Coronary artery (tissue), 2 donors: ENCODE results near the gene PDCD11.

Experiments
- DNase-seq: peaks from one replicate; pipeline ENCODE4 v3.0.0-alpha.2; 2017; ENCODE audit warnings: low spot score
- H3K27ac ChIP-seq, 2 donors: fragments of 200-600 bp; sonication (generic); one replicate each; pipeline ENCODE4 v1.5.1; 2016 to 2019
- H3K4me3 ChIP-seq: fragments of 200-600 bp; sonication (generic); 2 replicates; pipeline ENCODE4 v1.5.1; 2016; ENCODE audit warnings: mild to moderate bottlenecking, moderate library complexity
- CTCF ChIP-seq: fragments of 200-600 bp; sonication (generic); IDR thresholded peaks from one replicate; pipeline ENCODE4 v1.5.1; 2019; ENCODE audit warnings: antibody characterized with exemption

The PDCD11 gene

GRCh38 chr10:103466734-103467133, 70.3 kb downstream of the PDCD11 start:
- no peak for TF ChIP-seq CTCF
- no peak overlapping the region for H3K27ac ChIP-seq
- no peak for DNase-seq
- H3K4me3 ChIP-seq, result no peak overlapping the region

GRCh38 chr10:103467406-103467805, 71.0 kb downstream of the PDCD11 start:
- Histone ChIP-seq H3K4me3 (no peak overlapping the region), H3K27ac (no peak overlapping the region)
- no peak for DNase-seq
- no peak for TF ChIP-seq CTCF

GRCh38 chr10:103469201-103469600, 72.8 kb downstream of the PDCD11 start:
- DNase-seq, result no peak
- H3K4me3 ChIP-seq, result no peak overlapping the region
- no peak overlapping the region for H3K27ac ChIP-seq
- no peak for TF ChIP-seq CTCF

GRCh38 chr10:103470761-103471653, 74.6 kb downstream of the PDCD11 start:
- DNase-seq, result no peak
- no peak overlapping the region for H3K4me3 ChIP-seq
- H3K27ac ChIP-seq, result peak overlapping the region in 1 of 2 donors; percentile 65
- TF ChIP-seq CTCF, result no peak

GRCh38 chr10:103472005-103472404, 75.6 kb downstream of the PDCD11 start:
- TF ChIP-seq CTCF, result no peak

GRCh38 chr10:103473261-103473671, 76.8 kb downstream of the PDCD11 start:
- no peak overlapping the region for H3K4me3 ChIP-seq
- no peak overlapping the region for H3K27ac ChIP-seq
- TF ChIP-seq CTCF, result no peak
- no peak for DNase-seq

More at GRCh38 chr10:103472005-103472404, 75.6 kb downstream of the PDCD11 start:
- no peak for DNase-seq
- H3K27ac ChIP-seq, result peak overlapping the region in 1 of 2 donors; percentile 65
- H3K4me3 ChIP-seq, result no peak overlapping the region

GRCh38 chr10:103474077-103474476, 77.7 kb downstream of the PDCD11 start:
- H3K4me3 ChIP-seq, result no peak overlapping the region
- H3K27ac ChIP-seq, result no peak overlapping the region
- DNase-seq, result no peak
- TF ChIP-seq CTCF, result no peak
